Motor neuron (in vitro differentiated cells): ENCODE results near the gene OSGEP. TPM values are rescaled to one million over a fixed set of nuclear protein-coding genes. Genes with fewer than 3 reads are reported as not detected.

ENCODE experiments used
- ATAC-seq, 8 experiments: fragments of 200-7000 bp; cut with Tn5 transposase; replicated peaks in 6 of 8; 2 replicates each; pipeline ENCODE4 v1.8.0; 2021; ENCODE audit warnings: mild to moderate bottlenecking in 8 of 8, moderate library complexity in 8 of 8
- H3K27ac ChIP-seq, 2 donors: fragments of 250-450 bp; sonication (Bioruptor Pico); 2 replicates each; pipeline ENCODE4 v1.9.0; 2021; ENCODE audit warnings: antibody characterized with exemption in 2 of 2, mild to moderate bottlenecking in 2 of 2, moderate library complexity in 1 of 2
- H3K4me1 ChIP-seq, 2 donors: fragments of 250-450 bp; sonication (Bioruptor Pico); replicated peaks in 1 of 2; 2 replicates each; pipeline ENCODE4 v1.6.1; 2021; ENCODE audit warnings: antibody characterized with exemption in 2 of 2, mild to moderate bottlenecking in 2 of 2, moderate library complexity in 1 of 2
- H3K4me3 ChIP-seq, 5 donors: fragments of 250-450 bp; sonication (Bioruptor Pico); 2 replicates each; pipeline ENCODE4 v1.9.0; 2021; ENCODE audit warnings: antibody characterized with exemption in 5 of 5, mild to moderate bottlenecking in 5 of 5, moderate library complexity in 4 of 5
- WGBS, 10 experiments: fragments of 450-650 bp; shearing (Covaris generic); methylation state at CpG; one replicate each; pipeline ENCODE4 v1.0.0; 2022; 5-methylcytosine and 5-hydroxymethylcytosine counted together
- in situ Hi-C, 9 experiments: fragments of 400-800 bp; cut with MboI; loops; one replicate each; pipeline ENCODE4 v1.15.0; 2021; ENCODE audit warnings: low sequenced_read_pairs in 9 of 9, low pct_unique_long_range_greater_than_20kb in 2 of 9; ENCODE audit not compliant: unreplicated experiment in 9 of 9
- total RNA-seq, 8 experiments: library from RNA; unstranded; fragments of 300-600 nt; gene quantifications; 2 replicates each; pipeline versions ENCODE4 v1.2.3 to v1.2.4, GENCODE V29; 2022

The OSGEP gene
- total RNA-seq, result 10 to 100 TPM; 16.3 to 44.4 (median 29.4) TPM

DNA sequence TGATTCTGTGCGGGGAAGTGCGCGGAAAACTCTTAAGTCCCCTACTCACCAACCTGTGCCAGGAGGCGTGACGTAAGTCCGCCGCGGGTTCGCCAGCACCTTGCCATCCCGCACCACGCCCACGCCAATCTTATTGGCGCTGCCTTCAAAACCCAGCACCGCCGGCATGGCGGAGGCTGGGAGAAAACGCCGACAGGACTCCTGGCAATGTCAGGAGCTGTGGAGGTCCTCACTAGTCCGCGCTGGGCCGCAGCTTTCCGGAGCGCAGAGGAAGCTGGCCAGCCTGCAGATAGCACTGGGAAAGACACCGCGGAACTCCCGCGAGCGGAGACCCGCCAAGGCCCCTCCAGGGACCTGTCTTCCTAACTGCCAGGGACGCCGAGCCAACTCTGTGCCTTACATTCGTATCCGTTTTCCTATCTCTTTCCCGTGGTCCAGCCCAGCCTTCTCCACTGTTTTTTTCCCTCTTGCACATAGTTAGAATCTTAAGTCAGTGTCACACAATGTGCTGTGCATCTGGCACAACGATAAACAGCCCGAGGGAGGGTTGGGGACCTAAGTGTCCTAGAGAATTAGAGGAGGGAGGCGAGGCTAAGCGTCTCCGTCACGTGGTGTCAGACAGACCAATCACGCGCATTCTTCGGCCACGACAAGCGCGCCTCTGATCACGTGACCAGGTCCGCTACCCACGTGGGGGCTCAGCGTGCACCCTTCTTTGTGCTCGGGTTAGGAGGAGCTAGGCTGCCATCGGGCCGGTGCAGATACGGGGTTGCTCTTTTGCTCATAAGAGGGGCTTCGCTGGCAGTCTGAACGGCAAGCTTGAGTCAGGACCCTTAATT lies at the start of gene OSGEP, which contains the start of gene APEX1:
OSGEP (minus strand) TSS at position 297 of the 839 bp plus-strand sequence; CDS start at position 168, 129 bp downstream.
APEX1 (plus strand) TSS at position 711 of the 839 bp plus-strand sequence. CDS start 420 bp downstream, outside the sequence.
- Histone ChIP-seq H3K4me3 (peak within 1 kb of the TSS; percentile 57 to 97 (median 67)), H3K4me1 (peaks cover 10 to 12% of the 10 kb centered on the region in 2 donors), H3K27ac (peak within 1 kb of the TSS; percentile 98 to 99)
- ATAC-seq, result peak; percentile 80 to 90 (median 88)
- in situ Hi-C loops, result loop anchor here in 2 of 9 experiments (25.0 kb wide), 1 partner anchor 117 kb away; the partner anchor contains the start of genes CCNB1IP1 (in 2 of the 2) and PARP2 (in 2 of the 2)
- 0 to 1% (median 0%) methylated on average over 3 to 24 of the region's 56 CpGs; no CpG with 5 or more reads in 3 of the 10 experiments for WGBS, 10 experiments

DNA sequence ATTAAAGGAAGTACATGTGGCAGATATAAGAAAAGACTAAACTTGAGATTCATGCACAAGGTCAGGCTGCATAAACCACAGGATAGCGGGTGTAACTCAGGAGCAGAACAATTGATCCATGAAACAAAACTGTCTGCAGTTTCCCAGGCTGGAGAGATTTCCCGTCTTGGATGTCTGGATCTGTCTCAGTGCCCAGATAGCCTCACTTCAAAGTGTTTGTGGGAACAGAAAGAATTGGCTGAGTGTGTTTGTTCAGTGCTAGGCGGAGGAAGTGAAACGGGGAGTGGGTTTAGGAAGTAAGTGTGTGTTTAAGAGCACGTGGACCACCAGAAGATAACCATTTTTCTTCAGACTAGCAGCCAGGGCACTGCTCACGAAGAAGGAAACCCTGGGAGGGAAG lies 49.3 kb upstream of the OSGEP start:
- ATAC-seq, result peak in 2 of 8 experiments; percentile 54 to 73
- H3K4me1 ChIP-seq, result no peaks in the 10 kb centered on the region
- in situ Hi-C loops, result no loop called here
- H3K27ac ChIP-seq, result no peak overlapping the region
- 24 to 75% (median 57%) methylated on average over 2 to 5 of the region's 6 CpGs; no CpG with 5 or more reads in 2 of the 10 experiments for WGBS, 10 experiments
- H3K4me3 ChIP-seq, result no peak overlapping the region

DNA sequence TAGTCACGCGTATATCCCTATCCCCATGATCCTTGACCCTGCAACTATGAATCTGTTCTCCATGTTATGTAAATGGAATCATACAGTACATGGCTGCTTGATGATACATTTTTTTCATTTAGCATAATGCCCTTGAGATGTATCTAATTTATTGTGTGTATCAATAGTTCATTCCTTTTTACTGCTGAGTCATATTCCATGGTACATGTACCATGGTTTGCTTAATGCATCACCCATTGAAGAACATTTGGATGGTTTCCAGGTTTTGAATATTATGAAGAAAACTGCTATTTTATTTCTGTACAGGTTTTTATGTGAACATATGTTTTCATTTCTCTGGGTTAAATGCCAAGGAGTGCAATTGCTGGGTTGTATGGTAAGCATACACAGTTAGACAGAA lies 46.7 kb upstream of the OSGEP start:
- H3K4me1 ChIP-seq, result no peaks in the 10 kb centered on the region
- no peak overlapping the region for H3K4me3 ChIP-seq
- in situ Hi-C loops, result no loop called here
- H3K27ac ChIP-seq, result no peak overlapping the region
- 100% methylated on average over 2 of the region's 2 CpGs; no CpG with 5 or more reads in 7 of the 10 experiments for WGBS, 10 experiments
- peak in 1 of 8 experiments; percentile 61 for ATAC-seq

DNA sequence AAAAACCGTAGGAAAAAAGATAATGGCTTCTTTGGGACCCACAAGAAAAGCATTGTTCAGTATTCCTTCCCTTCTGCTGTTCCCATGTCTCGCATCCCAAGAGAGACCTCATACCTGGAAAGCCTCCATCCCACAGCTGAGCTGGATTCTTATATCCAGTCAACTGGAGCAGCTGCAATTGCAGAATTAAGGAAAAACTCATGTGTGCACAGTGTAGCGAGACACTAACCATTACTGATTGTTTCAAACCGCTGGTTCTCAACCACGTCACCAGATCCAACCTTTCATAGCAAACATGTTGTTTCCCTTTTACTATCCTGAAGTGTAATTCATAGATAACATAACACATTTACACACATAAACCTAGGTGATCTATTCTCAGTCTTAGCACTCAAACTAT lies 45.3 kb upstream of the OSGEP start:
- ATAC-seq, result no peak
- no peak overlapping the region for H3K27ac ChIP-seq
- in situ Hi-C loops, result no loop called here
- no peak overlapping the region for H3K4me3 ChIP-seq
- WGBS, 10 experiments, result 0 to 96% (median 88%) methylated on average over 1 to 5 of the region's 5 CpGs; no CpG with 5 or more reads in 1 of the 10 experiments
- no peaks in the 10 kb centered on the region for H3K4me1 ChIP-seq

DNA sequence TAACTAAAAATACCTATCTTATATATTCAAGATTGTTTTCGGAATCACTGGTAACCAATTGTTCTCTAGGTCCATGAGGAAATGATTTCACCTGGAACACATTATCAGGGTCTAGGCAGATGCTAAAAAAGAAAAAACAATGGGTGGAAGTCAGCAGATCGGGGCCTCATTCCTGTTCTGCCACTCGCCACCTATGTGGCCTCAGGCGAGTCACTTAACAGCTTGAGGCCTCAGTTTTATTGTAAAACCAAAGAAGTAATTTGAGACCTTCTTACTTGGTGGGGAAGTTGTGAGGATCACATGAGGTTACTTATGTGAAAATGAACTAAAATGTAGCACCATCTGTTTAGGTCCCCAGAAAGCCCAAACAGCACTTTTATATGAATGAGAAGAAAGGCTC lies 44.5 kb upstream of the OSGEP start:
- Histone ChIP-seq H3K27ac (no peak overlapping the region), H3K4me1 (no peaks in the 10 kb centered on the region), H3K4me3 (no peak overlapping the region)
- WGBS, 10 experiments, result 15 to 100% (median 54%) methylated on average over 1 to 4 of the region's 4 CpGs
- in situ Hi-C loops, result no loop called here
- ATAC-seq, result peak in 1 of 8 experiments; percentile 56

DNA sequence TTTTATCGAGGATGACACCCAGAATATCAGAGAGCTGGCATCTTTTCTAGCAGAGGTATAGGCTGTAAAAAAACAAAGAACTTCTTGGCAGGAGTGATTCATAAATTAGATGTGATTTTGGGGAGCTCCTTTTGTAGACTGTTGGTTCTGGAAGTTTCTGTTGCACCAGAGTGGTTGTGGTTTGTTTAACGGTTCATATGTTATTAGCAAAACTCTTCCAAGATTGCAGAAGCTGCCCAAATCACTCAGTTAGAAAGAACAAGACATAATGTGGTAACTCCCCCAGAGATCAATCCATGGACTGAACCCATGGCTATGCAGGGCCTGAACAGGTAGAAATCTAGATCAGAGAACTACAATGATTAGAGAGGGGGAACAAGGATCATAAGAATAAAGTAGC lies 44.0 kb upstream of the OSGEP start:
- no peak overlapping the region for H3K4me3 ChIP-seq
- 33 to 100% (median 80%) methylated on average over 1 to 2 of the region's 2 CpGs; no CpG with 5 or more reads in 3 of the 10 experiments for WGBS, 10 experiments
- H3K4me1 ChIP-seq, result no peaks in the 10 kb centered on the region
- in situ Hi-C loops, result no loop called here
- H3K27ac ChIP-seq, result no peak overlapping the region
- no peak for ATAC-seq

DNA sequence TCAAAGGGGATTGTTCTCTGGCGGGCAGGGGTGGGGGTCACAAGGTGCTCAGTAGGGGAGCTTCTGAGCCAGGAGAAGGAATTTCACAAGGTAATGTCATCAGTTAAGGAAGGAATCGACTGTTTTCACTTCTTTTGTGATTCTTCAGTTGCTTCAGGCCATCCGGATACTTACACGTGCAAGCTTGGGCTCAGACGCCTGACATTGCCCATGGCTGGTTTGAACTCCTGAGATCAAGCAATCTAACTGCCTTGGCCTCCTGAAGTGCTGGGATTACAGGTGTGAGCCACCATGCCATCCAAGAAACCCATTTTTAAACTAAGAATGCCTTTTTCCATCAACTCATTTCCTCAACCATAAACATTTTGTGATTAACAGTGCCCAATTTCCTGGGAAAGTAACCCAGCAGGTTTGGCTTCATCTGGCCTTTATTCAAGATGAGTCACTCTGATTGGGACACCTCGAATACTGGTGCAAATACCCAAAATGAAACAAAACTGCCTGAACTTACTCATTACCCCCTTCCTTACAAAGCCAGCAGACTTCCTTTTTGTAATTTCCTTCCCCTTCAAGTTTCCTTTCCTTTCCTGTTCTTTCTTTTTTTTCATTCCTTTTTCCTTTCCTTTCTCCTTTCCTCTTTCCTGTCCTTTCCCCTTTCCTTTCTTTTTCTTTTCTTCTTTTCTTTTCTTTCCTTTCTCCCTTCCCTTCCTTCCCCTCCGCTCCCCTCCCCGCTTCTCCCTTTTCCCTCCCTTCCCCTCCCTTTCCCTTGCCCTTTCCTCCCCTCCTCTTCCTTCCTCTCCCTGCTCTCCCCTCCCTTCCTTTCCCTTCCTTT lies 40.5 kb upstream of the OSGEP start:
- no peak for ATAC-seq
- WGBS, 10 experiments, result 0 to 100% (median 60%) methylated on average over 1 to 4 of the region's 8 CpGs; no CpG with 5 or more reads in 1 of the 10 experiments
- Histone ChIP-seq H3K4me3 (no peak overlapping the region), H3K27ac (no peak overlapping the region), H3K4me1 (no peaks in the 10 kb centered on the region)
- in situ Hi-C loops, result no loop called here

DNA sequence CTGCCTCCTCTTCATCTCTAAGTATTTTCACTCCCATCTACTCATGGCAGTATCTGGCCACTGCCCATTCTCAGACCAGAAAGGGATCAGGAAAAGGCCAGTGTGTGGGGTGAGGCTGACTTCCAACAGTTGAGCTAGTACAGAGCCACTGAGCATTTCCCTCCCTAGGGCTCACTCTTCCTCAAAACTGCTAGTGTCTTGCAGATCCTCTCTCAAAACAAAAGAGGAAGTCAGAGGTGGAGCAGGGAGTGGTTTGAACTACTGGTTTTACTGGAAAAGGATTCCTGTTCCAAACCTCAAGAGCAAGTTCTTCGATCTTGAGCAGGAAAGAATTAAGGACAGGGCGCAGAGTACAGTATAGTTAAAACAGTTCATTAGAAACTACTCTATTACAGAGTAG lies 39.0 kb upstream of the OSGEP start:
- WGBS, 10 experiments, result 44 to 90% (median 61%) methylated on average over 1 to 2 of the region's 2 CpGs; no CpG with 5 or more reads in 5 of the 10 experiments
- H3K4me3 ChIP-seq, result no peak overlapping the region
- ATAC-seq, result no peak

DNA sequence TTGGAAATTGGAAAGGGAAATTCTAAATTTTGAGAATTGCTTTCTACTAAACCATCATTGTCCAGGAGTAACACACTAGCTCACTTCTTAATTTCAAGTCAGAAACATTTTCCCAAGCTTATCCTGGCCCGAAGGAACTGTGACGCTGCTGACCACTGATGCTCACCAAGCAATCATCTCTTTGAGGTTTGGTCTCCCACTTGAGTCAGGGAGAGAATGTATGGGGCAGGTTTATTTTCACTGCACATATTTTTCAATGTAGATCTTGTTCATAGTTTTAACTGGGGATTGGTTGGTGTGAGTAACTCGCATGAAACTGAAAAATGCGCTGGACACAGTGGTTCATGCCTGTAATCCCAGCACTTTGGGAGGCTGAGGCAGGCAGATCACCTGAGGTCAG lies 37.9 kb upstream of the OSGEP start:
- in situ Hi-C loops, result no loop called here
- WGBS, 10 experiments, result 60 to 100% (median 95%) methylated on average over 1 to 4 of the region's 4 CpGs; no CpG with 5 or more reads in 1 of the 10 experiments
- Histone ChIP-seq H3K27ac (no peak overlapping the region), H3K4me1 (no peaks in the 10 kb centered on the region), H3K4me3 (no peak overlapping the region)
- no peak for ATAC-seq

More for the DNA sequence above, 39.0 kb upstream of the OSGEP start:
- in situ Hi-C loops, result no loop called here
- Histone ChIP-seq H3K27ac (no peak overlapping the region), H3K4me1 (no peaks in the 10 kb centered on the region)

DNA sequence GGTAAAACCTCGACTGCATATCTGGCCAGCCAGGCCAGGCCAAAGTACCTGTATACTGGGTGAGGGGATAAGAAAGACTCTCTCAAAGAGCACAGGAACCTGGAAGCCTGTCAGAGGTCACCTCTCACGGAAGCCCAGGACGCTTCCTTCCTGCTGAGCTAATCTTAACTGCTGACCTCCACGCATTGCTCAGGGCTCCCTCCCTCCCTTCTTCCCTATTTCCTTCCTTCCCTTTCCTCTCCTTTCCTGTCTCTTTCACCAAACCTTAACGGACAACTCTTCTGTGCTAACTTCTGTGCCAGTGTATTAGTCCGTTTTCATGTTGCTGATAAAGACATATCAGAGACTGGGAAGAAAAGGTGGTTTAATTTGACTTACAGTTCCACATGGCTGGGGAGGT lies 36.0 kb upstream of the OSGEP start:
- in situ Hi-C loops, result no loop called here
- Histone ChIP-seq H3K27ac (no peak overlapping the region), H3K4me3 (no peak overlapping the region), H3K4me1 (no peaks in the 10 kb centered on the region)
- 28 to 79% (median 49%) methylated on average over 1 to 5 of the region's 6 CpGs; no CpG with 5 or more reads in 2 of the 10 experiments for WGBS, 10 experiments
- ATAC-seq, result no peak

DNA sequence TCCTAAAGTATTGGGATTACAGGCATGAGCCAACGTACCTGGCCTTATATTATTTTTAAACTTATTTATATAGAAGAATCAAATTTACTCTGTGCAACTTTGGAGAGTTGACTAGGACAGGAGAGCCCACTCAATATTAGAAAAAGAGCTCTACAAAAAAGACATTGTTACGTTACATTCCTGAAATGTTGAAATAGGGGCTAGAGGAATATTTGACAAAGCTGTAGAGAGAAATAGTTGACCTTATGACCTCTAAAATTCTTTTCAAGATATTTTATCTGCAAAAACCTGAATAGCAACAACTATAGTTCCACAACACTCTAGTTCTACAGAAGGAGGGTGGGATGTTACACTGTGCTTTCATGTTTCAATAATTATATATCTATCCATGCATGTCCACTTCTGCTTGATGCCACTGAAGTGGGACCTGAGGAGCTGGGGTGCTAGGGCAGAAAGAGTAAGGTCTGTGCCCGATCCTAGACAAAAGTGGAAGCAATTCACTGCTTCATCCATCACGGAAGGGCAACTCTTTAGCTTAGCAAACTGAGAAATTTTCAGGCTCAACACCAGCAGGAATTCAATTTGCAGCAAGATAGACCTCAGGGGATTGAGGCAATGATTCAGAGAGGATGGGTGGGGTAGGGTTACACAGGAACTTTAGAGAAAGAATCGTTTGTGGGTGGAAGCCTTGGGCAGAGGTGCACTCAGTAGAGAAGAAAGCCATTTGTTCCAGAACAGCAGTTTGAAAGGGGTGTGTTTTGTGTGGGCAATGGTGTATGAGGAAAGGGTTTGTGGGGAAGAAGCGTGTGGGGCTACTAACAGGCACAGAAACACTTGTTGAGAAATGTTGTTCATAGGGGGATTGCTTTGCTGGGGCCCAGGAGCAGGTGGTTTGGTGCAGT lies 34.7 kb upstream of the OSGEP start:
- H3K27ac ChIP-seq, result no peak overlapping the region
- 14 to 100% (median 55%) methylated on average over 1 to 5 of the region's 6 CpGs; no CpG with 5 or more reads in 1 of the 10 experiments for WGBS, 10 experiments
- H3K4me3 ChIP-seq, result no peak overlapping the region
- in situ Hi-C loops, result no loop called here
- no peaks in the 10 kb centered on the region for H3K4me1 ChIP-seq
- ATAC-seq, result peak in 3 of 8 experiments; percentile 32 to 88 (median 83)

DNA sequence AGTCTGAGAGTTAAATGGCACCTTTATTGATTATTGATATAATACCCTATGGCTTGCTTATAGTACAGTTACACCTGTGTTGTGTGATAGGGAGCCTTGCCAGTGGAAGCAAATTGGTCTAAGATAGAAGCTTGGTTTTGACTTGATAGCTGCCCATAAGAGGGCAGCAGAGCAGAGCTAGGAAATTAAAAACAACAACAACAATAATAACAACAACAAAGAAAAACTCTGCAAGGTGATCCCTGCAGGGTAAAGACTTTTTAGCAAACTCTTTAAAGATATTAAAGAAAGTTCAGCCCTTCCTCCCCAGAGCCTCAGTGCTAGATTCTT lies 32.7 kb upstream of the OSGEP start:
- Histone ChIP-seq H3K4me3 (no peak overlapping the region), H3K4me1 (no peaks in the 10 kb centered on the region), H3K27ac (no peak overlapping the region)
- ATAC-seq, result no peak
- in situ Hi-C loops, result no loop called here
